Neural cell (in vitro differentiated cells): ENCODE data around the gene CCDC33. TPM values are rescaled to one million over a fixed set of nuclear protein-coding genes. Genes with fewer than 3 reads are reported as not detected.

Experiments
- H2AFZ ChIP-seq: fragments of 200-600, 300-800 bp; sonication (generic), shearing (Covaris generic); 2 replicates; pipeline ENCODE4 v1.6.0; 2014; ENCODE audit warnings: low read depth, mild to moderate bottlenecking, antibody characterized with exemption, low read length, moderate library complexity
- H3F3A ChIP-seq: fragments of 200-600 bp; shearing (Covaris generic); 2 replicates; pipeline ENCODE4 v1.6.1; 2016; ENCODE audit warnings: mild to moderate bottlenecking, moderate library complexity, mixed read lengths, antibody characterized with exemption, low read length; ENCODE audit not compliant: insufficient read depth, poor library complexity, severe bottlenecking
- H3K27ac ChIP-seq: fragments of 200-600, 300-800 bp; sonication (generic), shearing (Covaris generic); 2 replicates; pipeline ENCODE4 v1.5.1; 2014; ENCODE audit warnings: mild to moderate bottlenecking, low read length, moderate library complexity
- H3K27me3 ChIP-seq: fragments of 300-800, 200-600 bp; sonication (generic), shearing (Covaris generic); 2 replicates; pipeline ENCODE4 v1.6.0; 2014; ENCODE audit warnings: mild to moderate bottlenecking, low read depth, low read length, moderate library complexity; ENCODE audit not compliant: insufficient read depth
- H3K36me3 ChIP-seq: fragments of 300-800, 200-600 bp; sonication (generic), shearing (Covaris generic); 2 replicates; pipeline ENCODE4 v1.5.1; 2014; ENCODE audit warnings: mild to moderate bottlenecking, antibody characterized with exemption, low read length, moderate library complexity; ENCODE audit not compliant: insufficient read depth
- H3K4me2 ChIP-seq: fragments of 300-800, 200-600 bp; sonication (generic), shearing (Covaris generic); 2 replicates; pipeline ENCODE4 v1.6.0; 2014; ENCODE audit warnings: mild to moderate bottlenecking, low read length
- H3K4me3 ChIP-seq: fragments of 300-800, 200-600 bp; sonication (generic), shearing (Covaris generic); 2 replicates; pipeline ENCODE4 v1.5.1; 2014; ENCODE audit warnings: mild to moderate bottlenecking, low read length, moderate library complexity
- H3K79me2 ChIP-seq: fragments of 200-600 bp; shearing (Covaris generic); replicated peaks from 2 replicates; pipeline ENCODE4 v1.6.0; 2014; ENCODE audit warnings: mild to moderate bottlenecking, low read length, moderate library complexity; ENCODE audit not compliant: insufficient read depth
- H3K9ac ChIP-seq: fragments of 300-800, 200-600 bp; sonication (generic), shearing (Covaris generic); 2 replicates; pipeline ENCODE4 v1.6.1; 2016; ENCODE audit warnings: mild to moderate bottlenecking, low read length, mixed read lengths
- H3K9me2 ChIP-seq: fragments of 200-600 bp; shearing (Covaris generic); 2 replicates; pipeline ENCODE4 v1.6.1; 2016; ENCODE audit warnings: mild to moderate bottlenecking, low read length, mixed read lengths; ENCODE audit not compliant: insufficient read depth
- H3K9me3 ChIP-seq: fragments of 200-600, 300-800 bp; sonication (generic), shearing (Covaris generic); 2 replicates; pipeline ENCODE4 v1.6.1; 2016; ENCODE audit warnings: mild to moderate bottlenecking, mixed run types, low read length, moderate library complexity, mixed read lengths
- H4K20me1 ChIP-seq: fragments of 200-600 bp; shearing (Covaris generic); 2 replicates; pipeline ENCODE4 v1.6.1; 2016; ENCODE audit warnings: mild to moderate bottlenecking, mixed run types; ENCODE audit not compliant: insufficient read depth
- CTCF ChIP-seq: fragments of 450-650 bp; IDR thresholded peaks from 2 replicates; pipeline ENCODE4 v1.5.1; 2014; ENCODE audit warnings: antibody characterized with exemption, mild to moderate bottlenecking, moderate library complexity; ENCODE audit not compliant: poor library complexity, severe bottlenecking
- EP300 ChIP-seq: fragments of 450-650 bp; conservative IDR thresholded peaks from 2 replicates; pipeline ENCODE4 v1.6.1; 2014; ENCODE audit warnings: antibody characterized with exemption, mild to moderate bottlenecking, moderate library complexity; ENCODE audit not compliant: poor library complexity, severe bottlenecking
- EZH2 ChIP-seq: fragments of 200-600, 300-800 bp; shearing (Covaris generic), sonication (generic); IDR thresholded peaks from 2 replicates; pipeline ENCODE4 v1.6.1; 2014; ENCODE audit warnings: antibody characterized with exemption, low read length, borderline replicate concordance, mild to moderate bottlenecking; ENCODE audit not compliant: insufficient read depth, poor library complexity, severe bottlenecking
- MXI1 ChIP-seq: fragments of 450-650 bp; conservative IDR thresholded peaks from 2 replicates; pipeline ENCODE4 v1.6.1; 2014; ENCODE audit warnings: antibody characterized with exemption, mild to moderate bottlenecking; ENCODE audit not compliant: poor library complexity, severe bottlenecking
- POLR2AphosphoS5 ChIP-seq: IDR thresholded peaks from 2 replicates; pipeline ENCODE4 v1.6.1; 2012
- RAD21 ChIP-seq: fragments of 450-650 bp; conservative IDR thresholded peaks from 2 replicates; pipeline ENCODE4 v1.6.1; 2014; ENCODE audit warnings: antibody characterized with exemption, mild to moderate bottlenecking, moderate library complexity
- REST ChIP-seq: IDR thresholded peaks from 2 replicates; pipeline ENCODE4 v1.6.1; 2012; ENCODE audit warnings: borderline replicate concordance
- SMC3 ChIP-seq: fragments of 450-650 bp; conservative IDR thresholded peaks from 2 replicates; pipeline ENCODE4 v1.6.1; 2014; ENCODE audit warnings: antibody characterized with exemption, mild to moderate bottlenecking, moderate library complexity; ENCODE audit not compliant: poor library complexity
- TAF1 ChIP-seq: IDR thresholded peaks from 2 replicates; pipeline ENCODE4 v1.6.1; 2012; ENCODE audit warnings: low read depth
- polyA plus RNA-seq: library from polyadenylated mRNA; depleted of rRNA; stranded (reverse); fragments of >200 nt; gene quantifications from 2 replicates; pipeline ENCODE4 v1.2.3, GENCODE V29; 2014

CCDC33 gene
- polyA plus RNA-seq, 1 donor from 2014 or later, result 1.4 TPM

DNA sequence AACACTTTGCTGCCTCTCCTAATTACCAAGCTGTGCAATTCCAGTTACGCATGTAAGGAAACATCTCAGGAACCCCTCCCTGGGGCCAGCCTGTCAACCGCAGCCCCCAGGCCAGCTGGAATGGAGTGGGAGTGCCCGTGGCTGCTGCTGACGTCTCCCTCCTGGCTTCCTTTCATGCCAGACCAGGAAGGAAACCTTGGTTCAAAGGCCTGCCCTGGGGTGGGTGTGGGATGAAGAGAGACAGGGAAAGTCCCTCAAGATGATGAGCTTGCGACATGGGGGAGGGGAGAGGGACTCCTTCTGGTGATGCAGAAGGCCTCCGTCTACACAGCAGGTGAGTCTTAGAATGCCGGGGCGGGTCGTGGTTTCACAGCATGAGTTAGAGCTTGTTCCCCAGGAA is 142.7 kb downstream of the CCDC33 start:
- TF ChIP-seq SMC3 (no peak), TAF1 (no peak), EZH2 (no peak), MXI1 (no peak), REST (no peak)
- no peaks in the 10 kb centered on the region for H3K27me3 ChIP-seq
- no peaks in the 10 kb centered on the region for H3K36me3 ChIP-seq
- no peaks in the 10 kb centered on the region for H3K9me2 ChIP-seq
- no peak overlapping the region for H3K4me2 ChIP-seq
- no peak overlapping the region for H3K9ac ChIP-seq
- no peak overlapping the region for H3K4me3 ChIP-seq
- no peaks in the 10 kb centered on the region for H3K79me2 ChIP-seq
- no peak overlapping the region for H3K27ac ChIP-seq
- no peaks in the 10 kb centered on the region for H3K9me3 ChIP-seq
- H3F3A ChIP-seq, result no peaks in the 10 kb centered on the region
- H2AFZ ChIP-seq, result no peak overlapping the region
- no peaks in the 10 kb centered on the region for H4K20me1 ChIP-seq

GRCh38 chr15:74380361-74381189 is 144.4 kb downstream of the CCDC33 start:
- no peak overlapping the region for H3K27ac ChIP-seq
- no peaks in the 10 kb centered on the region for H3K79me2 ChIP-seq
- H3K36me3 ChIP-seq, result no peaks in the 10 kb centered on the region
- no peak overlapping the region for H3K4me3 ChIP-seq
- no peak overlapping the region for H3K4me2 ChIP-seq
- H3K9me2 ChIP-seq, result no peaks in the 10 kb centered on the region
- no peaks in the 10 kb centered on the region for H3F3A ChIP-seq
- TF ChIP-seq EP300 (no peak), CTCF (no peak), TAF1 (no peak), RAD21 (no peak), POLR2AphosphoS5 (no peak), MXI1 (no peak), REST (no peak), EZH2 (no peak), SMC3 (no peak)
- no peak overlapping the region for H2AFZ ChIP-seq
- H4K20me1 ChIP-seq, result no peaks in the 10 kb centered on the region
- no peaks in the 10 kb centered on the region for H3K27me3 ChIP-seq
- no peaks in the 10 kb centered on the region for H3K9me3 ChIP-seq
- H3K9ac ChIP-seq, result no peak overlapping the region
